Epithelial cell of esophagus (primary cell): Measurements from ENCODE around the gene EID2.

ENCODE experiments used
- DNase-seq: peaks from one replicate; pipeline ENCODE4 v3.0.0; 2010; ENCODE audit warnings: low read depth
- H3K4me3 ChIP-seq: 2 replicates; pipeline ENCODE4 v1.5.1; 2011; ENCODE audit warnings: mild to moderate bottlenecking, low read length, control low read depth
- TF ChIP-seq, protein P1 (sequence below): IDR thresholded peaks from 2 replicates; pipeline ENCODE4 v1.5.1; 2011; ENCODE audit warnings: low read depth, mild to moderate bottlenecking, low read length, control low read depth, inconsistent platforms; ENCODE audit not compliant: insufficient read depth; ENCODE audit errors: missing control alignments

Gene EID2

DNA sequence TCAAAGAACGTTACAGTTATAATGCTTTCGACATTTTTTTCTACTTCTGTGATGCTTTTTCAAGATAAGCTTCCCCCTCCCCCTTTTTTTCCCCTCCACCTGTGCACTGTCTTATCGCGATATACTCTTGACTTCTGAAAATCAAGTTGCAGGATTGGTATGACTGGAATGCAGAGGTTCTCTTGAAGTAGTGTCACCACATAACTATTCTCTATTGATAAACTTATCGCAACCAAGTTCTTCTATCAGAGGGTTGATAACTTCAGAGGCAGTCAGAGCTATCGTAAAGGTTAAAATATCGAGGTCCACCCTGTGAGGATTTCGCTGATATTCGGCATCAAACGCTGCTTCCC is 820 bp downstream of the EID2 start:
- peak overlapping the region; percentile 88 for H3K4me3 ChIP-seq
- no peak for DNase-seq
- TF ChIP-seq, protein P1, sequence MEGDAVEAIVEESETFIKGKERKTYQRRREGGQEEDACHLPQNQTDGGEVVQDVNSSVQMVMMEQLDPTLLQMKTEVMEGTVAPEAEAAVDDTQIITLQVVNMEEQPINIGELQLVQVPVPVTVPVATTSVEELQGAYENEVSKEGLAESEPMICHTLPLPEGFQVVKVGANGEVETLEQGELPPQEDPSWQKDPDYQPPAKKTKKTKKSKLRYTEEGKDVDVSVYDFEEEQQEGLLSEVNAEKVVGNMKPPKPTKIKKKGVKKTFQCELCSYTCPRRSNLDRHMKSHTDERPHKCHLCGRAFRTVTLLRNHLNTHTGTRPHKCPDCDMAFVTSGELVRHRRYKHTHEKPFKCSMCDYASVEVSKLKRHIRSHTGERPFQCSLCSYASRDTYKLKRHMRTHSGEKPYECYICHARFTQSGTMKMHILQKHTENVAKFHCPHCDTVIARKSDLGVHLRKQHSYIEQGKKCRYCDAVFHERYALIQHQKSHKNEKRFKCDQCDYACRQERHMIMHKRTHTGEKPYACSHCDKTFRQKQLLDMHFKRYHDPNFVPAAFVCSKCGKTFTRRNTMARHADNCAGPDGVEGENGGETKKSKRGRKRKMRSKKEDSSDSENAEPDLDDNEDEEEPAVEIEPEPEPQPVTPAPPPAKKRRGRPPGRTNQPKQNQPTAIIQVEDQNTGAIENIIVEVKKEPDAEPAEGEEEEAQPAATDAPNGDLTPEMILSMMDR = no peak

DNA sequence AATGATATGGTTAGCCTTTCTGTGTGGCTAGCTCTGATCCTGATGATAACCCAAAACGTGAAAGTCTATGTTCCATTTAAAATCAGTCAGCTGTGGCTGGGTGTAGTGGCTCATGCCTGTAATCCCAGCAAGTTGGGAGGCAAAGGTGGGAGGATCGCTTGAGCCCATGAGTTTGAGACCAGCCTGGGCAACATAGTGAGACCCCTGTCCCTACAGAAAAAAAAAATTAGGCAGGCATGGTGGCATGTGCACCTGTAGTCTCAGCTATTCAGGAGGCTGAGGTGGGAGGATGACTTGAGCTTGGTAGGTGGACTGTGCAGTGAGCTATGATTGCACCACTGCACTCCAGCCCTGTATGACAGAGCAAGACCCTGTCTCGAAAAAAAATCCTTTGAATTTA is 6.2 kb downstream of the EID2 start:
- no peak for DNase-seq
- TF ChIP-seq, protein P1 = no peak
- no peak overlapping the region for H3K4me3 ChIP-seq

GRCh38 chr19:39533003-39533512 is 6.9 kb downstream of the EID2 start:
- TF ChIP-seq, protein P1 = no peak
- H3K4me3 ChIP-seq = no peak overlapping the region
- no peak for DNase-seq

- TF ChIP-seq, protein P1 = peak; percentile 98
- peak; percentile 95 for DNase-seq
- peak within 1 kb of the TSS; percentile 84 for H3K4me3 ChIP-seq
Measured at GRCh38 chr19:39532233-39533002, 7.5 kb downstream of the EID2 start, which contains the start of gene EID2B. Gene EID2B (minus strand): TSS chr19:39532852. CDS start chr19:39532802, 50 bp downstream.

DNA sequence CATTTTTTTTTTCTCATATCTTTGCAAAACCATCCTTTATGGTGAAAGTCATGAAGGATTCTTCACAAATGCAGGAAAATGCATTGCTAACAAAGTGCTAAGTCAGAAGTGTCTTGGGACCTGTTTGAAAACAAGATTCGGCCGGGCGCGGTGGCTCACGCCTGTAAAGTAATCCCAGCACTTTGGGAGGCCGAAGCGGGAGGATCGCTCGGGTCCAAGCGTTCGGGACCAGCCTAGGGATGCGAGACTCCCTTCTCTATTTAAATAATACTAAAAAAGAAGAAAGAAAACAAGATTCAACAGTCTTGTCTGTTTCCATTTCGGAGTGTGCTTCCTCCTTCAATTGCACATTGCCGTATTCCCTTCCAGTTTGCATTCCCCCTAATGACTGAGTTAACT is 8.1 kb downstream of the EID2 start:
- DNase-seq = no peak
- TF ChIP-seq, protein P1 = no peak
- peak overlapping the region; percentile 84 for H3K4me3 ChIP-seq

DNA sequence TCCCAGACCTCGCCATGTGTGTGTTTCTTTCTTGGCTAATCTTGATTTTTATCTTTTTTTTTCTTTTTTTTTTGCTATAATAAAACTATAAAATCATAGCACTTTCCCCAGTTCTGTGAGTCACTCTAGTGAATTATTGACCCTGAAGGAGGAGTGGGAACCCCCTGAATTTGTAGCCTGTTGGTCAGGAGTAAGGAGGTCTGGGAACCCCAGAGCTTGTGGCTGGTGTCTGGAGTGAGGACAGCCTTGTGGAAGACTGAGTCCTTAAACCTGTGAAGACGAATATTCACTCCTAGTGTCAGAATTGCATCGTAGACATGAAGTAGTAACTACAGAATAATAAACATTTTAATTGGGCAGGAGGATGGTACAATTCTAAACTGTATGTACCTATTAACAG is 14.8 kb downstream of the EID2 start:
- no peak for DNase-seq
- no peak overlapping the region for H3K4me3 ChIP-seq
- TF ChIP-seq, protein P1 = no peak

- TF ChIP-seq, protein P1 = no peak
- no peak for DNase-seq
- no peak overlapping the region for H3K4me3 ChIP-seq
Measured at GRCh38 chr19:39524495-39524894, 15.5 kb downstream of the EID2 start.
